ENCODE data around the gene RPH3AL. TPM values are rescaled to one million over a fixed set of nuclear protein-coding genes. Genes with fewer than 3 reads are reported as not detected.

RPH3AL gene
- total and polyA plus RNA-seq, 8 donors = 43.4 to 89.1 (median 56.0) TPM

GRCh38 chr17:180381-181244 lies 172.0 kb downstream of the RPH3AL start:
- ATAC-seq = peak in 3 of 4 donors; percentile 4 to 38 (median 11)
- DNase-seq = peak in 5 of 6 donors; percentile 37 to 76 (median 53)
- peak overlapping the region; percentile 39 to 67 (median 52) for H3K4me3 ChIP-seq
- 1% methylated on average over 78 to 112 of the region's 112 CpGs for WGBS, 2 donors
- H3K27me3 ChIP-seq = no peaks in the 10 kb centered on the region
- TF ChIP-seq, protein P1, sequence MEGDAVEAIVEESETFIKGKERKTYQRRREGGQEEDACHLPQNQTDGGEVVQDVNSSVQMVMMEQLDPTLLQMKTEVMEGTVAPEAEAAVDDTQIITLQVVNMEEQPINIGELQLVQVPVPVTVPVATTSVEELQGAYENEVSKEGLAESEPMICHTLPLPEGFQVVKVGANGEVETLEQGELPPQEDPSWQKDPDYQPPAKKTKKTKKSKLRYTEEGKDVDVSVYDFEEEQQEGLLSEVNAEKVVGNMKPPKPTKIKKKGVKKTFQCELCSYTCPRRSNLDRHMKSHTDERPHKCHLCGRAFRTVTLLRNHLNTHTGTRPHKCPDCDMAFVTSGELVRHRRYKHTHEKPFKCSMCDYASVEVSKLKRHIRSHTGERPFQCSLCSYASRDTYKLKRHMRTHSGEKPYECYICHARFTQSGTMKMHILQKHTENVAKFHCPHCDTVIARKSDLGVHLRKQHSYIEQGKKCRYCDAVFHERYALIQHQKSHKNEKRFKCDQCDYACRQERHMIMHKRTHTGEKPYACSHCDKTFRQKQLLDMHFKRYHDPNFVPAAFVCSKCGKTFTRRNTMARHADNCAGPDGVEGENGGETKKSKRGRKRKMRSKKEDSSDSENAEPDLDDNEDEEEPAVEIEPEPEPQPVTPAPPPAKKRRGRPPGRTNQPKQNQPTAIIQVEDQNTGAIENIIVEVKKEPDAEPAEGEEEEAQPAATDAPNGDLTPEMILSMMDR (IDR thresholded peaks at IDR 0.05) = no peak
- peak overlapping the region in 2 of 4 donors; percentile 68 to 73 for H3K27ac ChIP-seq
- peaks cover 5 to 17% (median 16%) of the 10 kb centered on the region in 3 donors for H3K4me1 ChIP-seq
- no peaks in the 10 kb centered on the region for H3K9me3 ChIP-seq
- FAIRE-seq = no peak
- intact Hi-C loops (cut with DNase I) = no loop called here
- H3K36me3 ChIP-seq = no peaks in the 10 kb centered on the region

- peak overlapping the region in 2 of 4 donors; percentile 68 to 73 for H3K27ac ChIP-seq
- no peaks in the 10 kb centered on the region for H3K27me3 ChIP-seq
- H3K9me3 ChIP-seq = no peaks in the 10 kb centered on the region
- ATAC-seq = peak in 1 of 4 donors; percentile 2
- TF ChIP-seq, protein P1 (IDR thresholded peaks at IDR 0.05) = no peak
- no peaks in the 10 kb centered on the region for H3K36me3 ChIP-seq
- FAIRE-seq = no peak
- H3K4me3 ChIP-seq = peak overlapping the region; percentile 39 to 67 (median 52)
- intact Hi-C loops (cut with DNase I) = no loop called here
- H3K4me1 ChIP-seq = peaks cover 5 to 17% (median 16%) of the 10 kb centered on the region in 3 donors
- WGBS, 2 donors = 20 to 24% methylated on average over 25 to 32 of the region's 32 CpGs
- peak in 2 of 6 donors; percentile 47 to 68 for DNase-seq
Measured at GRCh38 chr17:179781-180380, 172.7 kb downstream of the RPH3AL start.

DNA sequence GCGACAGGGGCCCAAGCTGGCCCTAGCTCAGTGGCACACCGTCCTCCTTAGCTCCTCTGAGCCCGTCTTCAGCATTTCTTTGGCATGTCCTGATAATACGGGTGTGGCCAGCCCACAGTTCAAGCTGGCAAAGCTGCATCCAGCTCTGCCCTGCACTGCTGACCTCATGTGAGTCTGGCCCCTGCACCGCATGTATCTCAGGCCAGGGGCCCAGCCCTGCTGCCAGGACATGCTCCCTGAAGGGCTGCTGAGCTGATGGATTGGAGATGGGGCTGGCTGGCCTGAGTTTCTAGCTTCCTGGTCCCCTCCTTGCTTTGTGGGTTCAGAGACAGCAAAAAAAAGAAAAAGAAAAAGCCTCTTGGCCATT lies 173.6 kb downstream of the RPH3AL start:
- Histone ChIP-seq H3K27me3 (no peaks in the 10 kb centered on the region), H3K4me1 (peaks cover 5 to 17% (median 16%) of the 10 kb centered on the region in 3 donors), H3K9me3 (no peaks in the 10 kb centered on the region), H3K27ac (no peak overlapping the region), H3K36me3 (no peaks in the 10 kb centered on the region), H3K4me3 (peak overlapping the region in 1 of 4 donors; percentile 67)
- FAIRE-seq (no peak), ATAC-seq (no peak), DNase-seq (peak in 1 of 6 donors; percentile 40)
- intact Hi-C loops (cut with DNase I) = no loop called here
- 61 to 63% methylated on average over 5 of the region's 5 CpGs for WGBS, 2 donors
- TF ChIP-seq, protein P1 (IDR thresholded peaks at IDR 0.05) = no peak

- no peaks in the 10 kb centered on the region for H3K27me3 ChIP-seq
- FAIRE-seq (no peak), ATAC-seq (no peak), DNase-seq (no peak)
- H3K36me3 ChIP-seq = no peaks in the 10 kb centered on the region
- peaks cover 5 to 15% (median 10%) of the 10 kb centered on the region in 3 donors for H3K4me1 ChIP-seq
- H3K27ac ChIP-seq = no peak overlapping the region
- WGBS, 2 donors = 85 to 90% methylated on average over 12 of the region's 12 CpGs
- TF ChIP-seq, protein P1 (IDR thresholded peaks at IDR 0.05) = no peak
- H3K9me3 ChIP-seq = no peaks in the 10 kb centered on the region
- intact Hi-C loops (cut with DNase I) = no loop called here
- no peak overlapping the region for H3K4me3 ChIP-seq
Measured at GRCh38 chr17:178292-179065, 174.1 kb downstream of the RPH3AL start.
